HG03066 (cell line): ENCODE measurements around the gene KIAA0825.
"Not testable (repeated sequence)": the region's sequence is repeated elsewhere in the genome, so short reads cannot be mapped to it uniquely, and the experiment has no call there.

Source experiments
- ATAC-seq: cut with Tn5 transposase; IDR thresholded peaks from one replicate; pipeline ENCODE4 v1.9.1; 2021; ENCODE audit warnings: low read depth; ENCODE audit not compliant: unreplicated experiment

The KIAA0825 gene

DNA sequence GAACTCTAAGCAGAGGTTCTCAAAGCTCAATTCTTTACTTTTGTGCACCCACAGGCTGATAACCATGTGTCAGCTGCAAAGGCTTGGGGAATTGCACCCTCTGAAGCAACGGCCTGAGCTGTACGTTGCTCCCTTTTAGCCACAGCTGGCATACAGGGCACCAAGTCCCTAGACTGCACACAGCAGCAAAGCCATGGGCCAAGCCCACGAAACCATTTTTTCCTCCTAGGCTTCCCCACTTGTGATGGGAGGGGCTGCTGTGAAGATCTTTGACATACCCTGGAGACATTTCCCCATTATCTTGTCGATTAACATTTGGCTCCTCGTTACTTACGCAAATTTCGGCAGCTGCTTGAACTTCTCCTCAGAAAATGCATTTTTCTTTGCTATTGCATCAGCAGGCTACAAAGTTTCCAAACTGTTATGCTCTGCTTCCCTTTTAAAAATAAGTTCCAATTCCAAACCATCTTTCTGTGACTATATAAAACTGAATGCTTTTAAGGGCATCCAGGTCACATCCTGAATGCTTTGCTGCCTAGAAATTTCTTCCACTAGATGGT is 23.0 kb downstream of the KIAA0825 start:
- no peak for ATAC-seq

DNA sequence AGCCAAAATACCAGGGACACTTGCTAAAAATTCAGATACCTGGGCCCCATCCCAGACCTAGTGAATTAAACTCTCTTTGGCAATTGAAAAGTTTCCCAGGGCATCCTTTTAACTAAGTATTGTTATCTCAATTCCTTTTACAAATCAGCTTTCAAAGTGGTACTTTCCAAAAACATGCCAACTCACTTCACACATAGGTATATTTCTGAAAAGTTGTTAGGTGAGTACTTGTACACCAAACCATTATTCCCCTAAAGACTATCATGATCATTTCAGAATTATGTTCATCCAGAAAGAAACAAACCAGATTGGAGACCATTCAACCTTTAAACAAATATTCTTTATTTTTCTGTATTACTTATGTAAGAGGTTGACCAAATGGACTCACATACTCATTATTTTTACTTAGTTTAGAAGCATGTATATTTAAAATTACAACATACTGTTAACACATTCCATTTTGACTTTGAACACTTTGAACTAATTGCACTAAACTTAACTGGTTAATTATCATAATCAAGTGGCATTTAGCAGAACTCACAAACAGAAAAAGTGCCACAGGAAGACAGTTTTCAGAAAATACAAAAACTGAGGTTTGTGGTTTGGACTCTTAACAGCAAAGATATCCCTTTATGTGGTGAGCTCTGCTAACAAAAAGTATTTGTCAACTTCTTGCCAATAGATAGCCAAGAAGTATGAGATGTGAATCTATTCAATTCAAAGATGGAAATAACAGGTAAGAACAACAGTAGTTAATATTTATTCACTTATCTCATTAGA is 40.7 kb downstream of the KIAA0825 start:
- ATAC-seq, result peak; percentile 79

DNA sequence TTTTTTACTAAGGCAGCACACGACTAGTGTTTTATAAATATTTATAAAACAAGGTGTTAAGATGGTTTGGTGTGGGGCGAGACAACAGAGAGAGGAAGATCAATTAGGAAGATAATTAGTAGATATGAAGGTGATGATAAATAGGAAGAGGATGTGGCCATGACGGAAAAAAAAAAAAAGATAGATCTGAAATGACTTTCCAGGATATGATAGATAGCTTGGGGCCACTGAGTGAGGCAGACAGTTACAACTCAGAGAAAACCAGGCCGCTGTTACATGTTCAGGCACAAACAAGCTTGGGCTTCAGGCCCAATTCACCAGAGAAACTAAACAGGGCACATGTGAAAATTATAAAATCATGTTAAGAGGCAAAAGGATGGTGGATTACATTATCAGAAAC is 43.2 kb downstream of the KIAA0825 start:
- ATAC-seq, result no peak

DNA sequence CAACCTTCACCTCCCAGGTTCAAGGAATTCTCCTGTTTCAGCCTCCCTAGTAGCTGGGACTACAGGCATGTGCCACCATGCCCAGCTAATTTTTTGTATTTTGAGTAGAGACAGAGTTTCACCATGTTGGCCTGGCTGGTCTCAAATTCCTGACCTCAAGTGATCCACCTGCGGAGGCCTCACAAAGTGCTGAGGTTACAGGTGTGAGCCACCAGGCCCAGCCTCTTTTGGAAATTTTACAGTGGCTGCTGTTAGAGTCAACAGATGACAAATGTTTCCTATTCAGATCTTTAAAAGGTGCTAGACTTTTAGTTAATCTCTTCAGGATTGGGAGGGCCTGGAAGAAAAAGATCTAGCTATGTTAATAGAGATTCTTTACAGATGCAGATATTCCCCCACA is 45.1 kb downstream of the KIAA0825 start:
- not testable (repeated sequence) for ATAC-seq

DNA sequence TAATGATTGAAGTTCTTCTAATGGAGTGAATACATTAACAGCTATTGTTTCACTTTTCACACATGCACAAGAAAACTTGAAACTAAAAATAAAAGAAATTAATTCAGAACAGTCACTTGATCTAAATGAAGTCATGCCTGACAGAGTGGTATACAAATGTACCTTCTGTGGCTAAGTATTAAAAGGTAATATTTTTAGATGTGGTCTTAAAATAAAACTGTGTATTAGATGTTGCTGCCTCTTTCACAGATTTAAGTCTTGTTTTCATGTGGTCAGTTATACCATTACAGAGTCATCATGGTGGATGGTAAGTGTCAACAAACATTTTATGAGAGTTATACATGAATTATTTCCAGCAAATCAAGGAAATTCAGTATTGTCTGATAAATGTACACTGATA is 47.0 kb downstream of the KIAA0825 start:
- ATAC-seq, result no peak

DNA sequence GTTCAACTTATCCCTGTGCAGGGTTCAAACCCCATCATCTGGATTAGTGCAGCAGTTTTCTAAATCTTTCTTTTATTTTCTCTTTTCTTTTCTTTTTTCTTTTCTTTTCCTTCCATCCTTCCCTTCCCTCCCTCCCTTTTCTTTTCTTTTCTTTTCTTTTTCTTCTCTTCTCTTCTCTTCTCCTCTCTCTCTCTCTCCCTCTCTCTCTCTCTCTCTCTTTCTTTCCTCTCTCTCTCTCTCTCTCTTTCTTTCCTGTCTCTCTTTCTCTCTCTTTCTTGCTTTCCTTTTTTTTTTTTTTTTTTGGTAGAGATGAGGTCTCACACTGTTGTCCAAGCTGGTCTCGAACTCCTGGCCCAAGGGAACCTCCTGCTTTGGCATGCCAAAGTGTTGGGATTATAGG is 53.6 kb downstream of the KIAA0825 start:
- no peak for ATAC-seq

DNA sequence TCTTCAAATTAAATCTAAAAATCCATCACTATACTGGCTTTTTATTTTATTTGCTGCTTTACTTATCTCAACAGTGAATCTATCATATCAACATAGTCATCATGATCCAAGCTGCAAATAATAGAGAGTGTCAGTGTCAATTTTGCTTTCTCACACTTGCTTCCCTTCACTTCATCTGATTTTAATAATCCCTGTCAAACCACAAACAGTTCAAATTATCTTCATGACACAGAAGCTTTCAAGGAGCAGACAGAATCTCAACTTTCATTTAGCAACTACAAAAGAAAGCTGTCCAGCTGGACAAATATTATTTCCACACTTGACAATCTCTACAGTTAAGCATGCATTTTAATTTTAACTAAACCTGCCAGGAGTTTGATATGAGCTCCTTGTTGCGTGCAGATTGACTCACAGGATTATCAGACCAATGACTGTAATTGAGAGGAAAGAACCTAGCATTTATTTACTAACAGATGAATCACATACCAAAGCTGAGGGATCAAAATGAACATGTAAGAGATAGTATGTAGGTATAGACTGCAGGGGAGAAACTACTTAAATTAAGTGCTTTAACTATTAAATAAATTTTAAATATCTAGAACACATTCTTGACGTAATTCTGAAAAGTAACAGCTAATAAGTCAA is 56.0 kb downstream of the KIAA0825 start:
- ATAC-seq, result no peak

DNA sequence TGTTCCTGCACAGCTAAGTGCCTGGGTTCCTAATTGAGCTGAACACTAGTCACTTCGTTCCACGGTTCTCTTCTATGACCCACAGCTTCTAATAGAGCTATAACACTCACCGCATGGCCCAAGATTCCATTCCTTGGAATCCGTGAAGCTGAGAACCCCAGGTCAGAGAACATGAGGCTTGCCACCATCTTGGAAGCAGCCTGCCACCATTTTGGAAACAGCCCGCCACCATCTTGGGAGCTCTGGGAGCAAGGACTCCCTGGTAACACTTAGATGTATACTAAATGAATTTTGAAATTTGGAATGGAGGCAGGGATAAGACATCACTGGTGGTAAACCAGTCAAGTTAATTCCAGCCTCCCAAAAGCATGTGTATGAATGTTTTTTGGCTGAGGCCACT is 60.4 kb downstream of the KIAA0825 start:
- no peak for ATAC-seq

DNA sequence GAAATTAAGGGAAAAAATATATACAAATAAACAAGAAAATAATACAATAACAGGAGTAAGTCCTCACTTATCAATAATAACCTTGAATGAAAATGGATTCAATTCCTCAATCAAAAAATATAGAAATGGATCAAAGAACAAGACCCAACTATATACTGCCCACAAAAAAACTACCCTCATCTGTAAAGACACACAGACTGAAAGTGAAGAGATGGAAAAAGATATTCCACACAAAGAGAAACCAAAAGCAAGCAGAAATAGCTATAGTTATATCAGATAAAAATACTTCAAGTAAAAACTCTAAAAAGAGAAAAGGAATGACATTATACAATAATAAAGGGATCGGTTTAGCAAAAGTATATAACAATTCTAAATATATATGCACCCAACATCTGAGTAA is 66.5 kb downstream of the KIAA0825 start:
- no peak for ATAC-seq

DNA sequence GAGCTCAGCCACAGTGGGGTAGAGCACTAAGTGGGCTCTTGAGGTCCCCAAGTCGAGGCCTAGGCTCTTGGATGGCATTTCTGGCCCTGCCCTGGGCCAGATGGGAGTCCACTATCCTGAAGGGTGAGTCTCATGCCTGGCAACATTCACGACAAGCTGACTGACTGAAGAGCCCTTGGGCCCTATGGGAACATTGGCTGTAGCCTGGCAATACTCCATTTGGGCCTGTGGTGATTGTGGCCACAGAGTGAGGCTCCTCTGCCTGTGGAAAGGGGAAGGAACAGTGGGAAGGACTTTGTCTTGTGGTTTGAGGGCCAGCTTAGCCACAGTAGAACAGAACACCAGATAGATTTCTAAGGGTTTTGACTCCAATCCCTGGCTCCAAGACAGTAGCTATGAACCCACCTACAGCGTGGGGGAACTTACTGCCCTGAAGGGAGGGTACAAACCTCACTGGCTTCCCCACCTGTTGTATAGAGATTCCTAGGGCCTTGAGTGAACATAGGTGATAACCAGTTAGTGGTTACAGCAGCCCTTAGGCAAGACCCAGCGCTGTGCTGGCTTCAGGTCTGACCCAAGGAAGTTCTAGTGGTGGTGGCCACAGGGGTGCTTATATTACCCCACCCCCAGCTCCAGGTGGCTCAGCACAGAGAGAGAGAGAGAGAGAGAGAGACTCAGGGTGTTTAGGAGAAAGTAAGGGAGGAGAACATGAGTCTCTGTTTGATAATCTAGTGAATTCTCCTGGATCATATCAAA is 72.4 kb downstream of the KIAA0825 start:
- ATAC-seq, result no peak

DNA sequence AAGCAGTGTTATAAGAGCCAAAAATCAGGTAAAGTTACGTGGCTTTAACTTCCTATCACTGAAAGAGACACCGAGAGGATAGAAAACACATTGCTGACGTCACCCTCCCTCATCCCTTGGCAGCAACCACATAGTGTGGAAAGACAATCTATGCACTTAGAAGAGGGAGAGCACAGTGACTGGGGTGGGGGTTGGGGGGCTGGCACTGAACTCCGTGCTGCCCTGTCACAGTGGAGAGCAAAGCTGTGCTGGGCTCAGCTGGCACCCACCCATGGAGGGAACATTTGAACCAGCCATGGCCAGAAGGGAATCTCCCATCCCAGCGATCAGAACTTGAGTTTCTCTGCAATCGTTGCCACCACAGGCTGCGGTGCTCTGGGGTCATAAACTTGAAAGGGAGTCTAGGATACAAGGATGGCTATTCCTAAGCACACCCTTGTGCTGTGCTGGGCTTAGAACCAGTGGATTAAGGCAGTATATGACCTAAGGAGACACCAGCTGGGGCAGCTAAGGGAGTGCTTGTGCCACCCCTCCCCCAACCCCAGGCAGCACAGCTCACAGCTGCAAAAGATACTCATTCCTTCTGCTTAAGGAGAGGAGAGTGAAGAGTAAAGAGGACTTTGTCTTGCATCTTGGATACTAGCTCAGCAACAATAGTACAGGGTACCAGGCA is 73.4 kb downstream of the KIAA0825 start:
- no peak for ATAC-seq

DNA sequence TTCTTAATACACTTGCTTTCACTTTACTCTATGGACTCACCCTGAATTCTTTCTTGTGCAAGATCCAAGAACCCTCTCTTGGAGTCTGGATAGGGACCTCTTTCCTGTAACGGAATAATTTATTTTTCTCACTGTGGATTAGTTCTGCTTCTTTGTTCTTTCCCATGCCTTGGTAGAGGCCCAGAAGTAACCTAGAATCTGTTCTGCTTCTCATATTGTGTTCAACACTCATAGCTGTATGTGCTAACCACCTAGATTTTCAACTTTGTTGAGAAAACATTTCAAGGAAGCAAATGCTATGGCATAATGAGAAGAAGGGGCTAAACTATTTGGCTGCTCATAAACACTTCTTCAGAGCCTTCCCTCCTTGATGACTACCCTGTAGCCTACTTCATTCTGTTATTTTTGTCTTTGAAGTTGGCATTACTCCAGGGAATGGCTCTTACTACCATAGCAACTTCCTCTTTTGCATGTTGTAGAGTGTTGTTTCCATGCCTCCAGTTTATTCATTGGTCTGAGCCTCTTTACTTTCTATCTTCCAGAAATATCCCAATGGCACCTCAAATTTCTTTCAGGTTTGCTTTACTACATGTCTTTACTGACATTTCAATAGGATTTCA is 74.3 kb downstream of the KIAA0825 start:
- no peak for ATAC-seq

DNA sequence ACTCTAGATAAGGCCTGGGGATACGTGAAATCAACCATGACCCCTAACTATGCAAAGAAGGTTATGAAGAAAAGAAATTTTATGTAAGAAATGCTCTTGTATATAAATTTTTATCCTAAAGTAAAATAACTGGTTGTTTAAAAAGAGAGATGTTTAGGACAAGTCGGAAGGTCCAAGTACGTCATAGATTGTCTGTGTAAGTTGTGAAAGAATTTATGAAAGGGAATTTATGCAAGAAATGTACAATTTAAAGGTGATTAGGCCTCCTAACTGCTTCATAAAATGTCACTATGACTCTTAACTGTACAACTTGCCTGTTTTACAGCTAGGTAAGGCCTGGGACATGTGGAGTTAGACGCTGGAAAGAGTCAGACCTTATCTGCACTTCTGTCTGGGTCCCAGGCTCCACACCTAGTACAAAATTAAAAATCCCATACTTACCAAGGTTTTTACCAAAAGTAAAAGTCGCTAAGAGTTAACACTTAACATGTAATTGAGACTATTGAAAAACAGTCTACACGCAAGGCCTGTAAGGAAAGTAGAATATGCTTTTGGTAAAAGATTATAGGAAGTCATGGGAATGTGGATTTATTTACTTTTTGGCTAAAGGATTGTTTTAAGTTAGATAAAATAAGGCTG is 77.4 kb downstream of the KIAA0825 start:
- ATAC-seq, result no peak

DNA sequence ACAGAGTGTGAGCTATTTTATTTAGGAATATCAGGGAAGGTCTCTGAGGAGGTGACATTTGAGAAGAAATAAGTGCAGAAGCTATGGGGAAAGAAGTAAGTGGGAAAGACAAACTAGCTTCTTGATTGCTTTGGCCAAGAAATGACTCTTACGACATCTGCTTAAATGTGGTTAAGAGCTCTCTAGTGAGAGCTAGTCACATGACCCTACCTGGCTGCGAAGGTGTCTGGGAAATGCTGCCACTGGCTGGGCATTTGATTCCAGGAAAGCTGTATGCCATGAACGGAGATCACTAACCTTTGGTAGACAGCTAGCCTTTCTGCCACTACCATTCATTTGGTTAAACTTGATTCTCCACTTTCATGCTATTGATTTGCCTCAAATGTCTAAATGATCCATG is 80.1 kb downstream of the KIAA0825 start:
- ATAC-seq, result no peak

DNA sequence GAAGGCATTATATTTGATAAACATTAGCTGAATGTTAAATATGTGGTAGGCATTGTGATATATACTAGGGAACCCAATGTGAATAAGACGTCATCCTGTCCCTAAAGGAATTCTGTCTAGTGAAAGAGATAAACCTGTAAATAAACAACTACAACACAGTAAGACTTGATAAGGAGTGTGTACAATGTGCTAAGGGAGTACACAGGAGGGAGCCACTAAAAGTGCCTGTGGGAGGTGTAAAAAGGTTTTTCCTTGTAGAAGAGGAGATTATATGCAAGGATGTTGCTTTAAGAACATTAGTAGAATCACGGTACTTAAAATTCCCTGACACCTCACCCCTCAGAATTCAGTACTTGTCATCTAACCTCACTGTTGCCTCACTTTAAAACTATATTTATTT is 91.7 kb downstream of the KIAA0825 start:
- ATAC-seq, result no peak

DNA sequence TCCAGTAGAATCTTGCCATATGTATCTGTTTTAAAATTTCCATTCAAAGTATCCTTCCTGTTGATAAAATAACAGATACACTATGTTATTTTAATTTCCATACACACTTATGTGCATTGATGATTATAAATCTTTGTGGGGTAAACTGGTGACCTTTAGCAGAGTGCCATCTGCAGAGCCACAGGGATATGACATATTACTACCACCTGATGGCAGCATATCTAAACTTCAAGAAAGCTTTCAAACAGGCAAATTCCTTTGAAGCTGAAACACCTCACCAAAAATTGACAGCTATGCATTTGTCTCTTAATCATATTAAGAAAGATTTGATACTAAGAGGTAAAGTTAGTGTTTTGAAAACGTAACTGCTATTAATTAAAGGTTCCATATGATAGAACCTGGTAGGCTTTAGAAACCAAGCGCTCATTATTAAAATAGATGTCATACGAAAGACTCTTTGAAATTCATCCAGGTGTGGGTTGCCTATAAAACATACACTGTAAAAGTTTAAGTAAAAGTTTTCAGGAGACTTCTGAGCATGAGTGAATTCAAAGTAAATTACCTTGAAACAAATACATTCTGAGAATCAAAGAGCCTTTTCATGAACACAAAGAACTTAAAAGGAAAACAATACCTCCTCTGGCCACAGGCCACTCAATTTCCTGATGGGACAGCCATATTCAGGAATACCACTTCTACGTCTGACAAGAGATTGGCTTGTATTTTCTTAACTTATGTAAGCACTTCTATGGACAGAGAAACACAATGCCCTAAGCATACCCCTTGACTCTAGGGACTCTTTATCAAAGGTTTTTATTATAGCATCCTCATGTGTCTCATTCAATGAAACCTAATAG is 93.3 kb downstream of the KIAA0825 start:
- peak; percentile 81 for ATAC-seq

DNA sequence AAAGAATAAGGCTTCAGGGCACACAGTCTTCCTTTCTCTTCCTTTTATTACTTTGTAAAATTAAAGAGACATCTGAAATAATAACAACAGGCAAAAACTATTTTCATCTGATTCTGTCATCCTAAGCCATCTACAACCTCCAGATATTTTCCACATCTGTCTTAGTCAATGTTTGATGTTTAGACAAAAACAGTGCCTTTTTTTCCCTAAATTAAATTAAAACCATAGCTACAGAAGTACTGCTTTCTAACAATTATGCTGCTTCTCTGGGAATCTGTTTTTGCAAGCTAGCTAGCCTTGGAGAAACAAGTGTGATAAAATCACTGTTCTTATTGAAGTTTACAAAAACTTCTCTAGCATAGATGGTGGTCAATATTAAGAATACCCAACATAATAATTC is 95.4 kb downstream of the KIAA0825 start:
- ATAC-seq, result no peak

DNA sequence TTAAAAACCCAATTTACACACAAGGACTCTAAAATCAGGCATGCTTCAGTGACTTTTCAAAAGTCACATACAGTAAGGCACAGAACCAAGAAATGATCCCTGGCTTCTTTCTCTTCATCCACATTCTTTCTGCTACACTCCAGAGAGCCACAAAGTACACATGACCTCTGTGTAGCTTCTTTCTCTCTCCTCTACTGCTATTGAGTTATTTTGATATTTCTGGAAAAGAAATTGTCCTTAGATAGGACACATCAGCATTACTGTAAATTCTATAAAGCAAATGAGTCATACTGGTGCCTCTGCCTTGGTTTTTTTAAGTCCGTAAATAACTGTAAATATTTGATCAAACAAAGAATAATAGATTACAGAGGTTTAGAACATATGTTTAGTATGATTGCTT is 96.3 kb downstream of the KIAA0825 start:
- ATAC-seq, result no peak
